ENCODE measurements around the gene TK2. TPM values are rescaled to one million over a fixed set of nuclear protein-coding genes. Genes with fewer than 3 reads are reported as not detected.

Gene TK2
- total RNA-seq, 1 donor from 2014 or later, result 4.5 TPM

GRCh38 chr16:66587881-66588600 is 38.1 kb upstream of the TK2 start:
- Mint-ChIP-seq H3K36me3 (ENCODE audit: unreplicated experiment) (no peaks in the 10 kb centered on the region), H3K27me3 (ENCODE audit: unreplicated experiment) (peaks cover 3% of the 10 kb centered on the region), H3K4me3 (ENCODE audit: unreplicated experiment) (no peak overlapping the region), H3K27ac (ENCODE audit: unreplicated experiment) (no peak overlapping the region), H3K4me1 (ENCODE audit: low read depth, unreplicated experiment) (no peaks in the 10 kb centered on the region), H3K9me3 (ENCODE audit: unreplicated experiment) (no peaks in the 10 kb centered on the region)
- DNase-seq, result no peak
- TF ChIP-seq, protein P1, sequence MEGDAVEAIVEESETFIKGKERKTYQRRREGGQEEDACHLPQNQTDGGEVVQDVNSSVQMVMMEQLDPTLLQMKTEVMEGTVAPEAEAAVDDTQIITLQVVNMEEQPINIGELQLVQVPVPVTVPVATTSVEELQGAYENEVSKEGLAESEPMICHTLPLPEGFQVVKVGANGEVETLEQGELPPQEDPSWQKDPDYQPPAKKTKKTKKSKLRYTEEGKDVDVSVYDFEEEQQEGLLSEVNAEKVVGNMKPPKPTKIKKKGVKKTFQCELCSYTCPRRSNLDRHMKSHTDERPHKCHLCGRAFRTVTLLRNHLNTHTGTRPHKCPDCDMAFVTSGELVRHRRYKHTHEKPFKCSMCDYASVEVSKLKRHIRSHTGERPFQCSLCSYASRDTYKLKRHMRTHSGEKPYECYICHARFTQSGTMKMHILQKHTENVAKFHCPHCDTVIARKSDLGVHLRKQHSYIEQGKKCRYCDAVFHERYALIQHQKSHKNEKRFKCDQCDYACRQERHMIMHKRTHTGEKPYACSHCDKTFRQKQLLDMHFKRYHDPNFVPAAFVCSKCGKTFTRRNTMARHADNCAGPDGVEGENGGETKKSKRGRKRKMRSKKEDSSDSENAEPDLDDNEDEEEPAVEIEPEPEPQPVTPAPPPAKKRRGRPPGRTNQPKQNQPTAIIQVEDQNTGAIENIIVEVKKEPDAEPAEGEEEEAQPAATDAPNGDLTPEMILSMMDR (IDR thresholded peaks at IDR 0.05; ENCODE audit: partially characterized antibody, unreplicated experiment), result no peak

- Mint-ChIP-seq H3K4me3 (ENCODE audit: unreplicated experiment) (no peak overlapping the region), H3K36me3 (ENCODE audit: unreplicated experiment) (peaks cover 7% of the 10 kb centered on the region), H3K9me3 (ENCODE audit: unreplicated experiment) (peaks cover 2% of the 10 kb centered on the region), H3K27ac (ENCODE audit: unreplicated experiment) (no peak overlapping the region), H3K27me3 (ENCODE audit: unreplicated experiment) (peaks cover 3% of the 10 kb centered on the region), H3K4me1 (ENCODE audit: low read depth, unreplicated experiment) (no peaks in the 10 kb centered on the region)
- TF ChIP-seq, protein P1 (IDR thresholded peaks at IDR 0.05; ENCODE audit: partially characterized antibody, unreplicated experiment), result no peak
- no peak for DNase-seq
These were observed 35.7 kb upstream of the TK2 start for GRCh38 chr16:66585481-66586239.

GRCh38 chr16:66581246-66581952 is 31.5 kb upstream of the TK2 start:
- H3K36me3 Mint-ChIP-seq (ENCODE audit: unreplicated experiment), result peaks cover 7% of the 10 kb centered on the region
- no peak overlapping the region for H3K27ac Mint-ChIP-seq (ENCODE audit: unreplicated experiment)

DNA sequence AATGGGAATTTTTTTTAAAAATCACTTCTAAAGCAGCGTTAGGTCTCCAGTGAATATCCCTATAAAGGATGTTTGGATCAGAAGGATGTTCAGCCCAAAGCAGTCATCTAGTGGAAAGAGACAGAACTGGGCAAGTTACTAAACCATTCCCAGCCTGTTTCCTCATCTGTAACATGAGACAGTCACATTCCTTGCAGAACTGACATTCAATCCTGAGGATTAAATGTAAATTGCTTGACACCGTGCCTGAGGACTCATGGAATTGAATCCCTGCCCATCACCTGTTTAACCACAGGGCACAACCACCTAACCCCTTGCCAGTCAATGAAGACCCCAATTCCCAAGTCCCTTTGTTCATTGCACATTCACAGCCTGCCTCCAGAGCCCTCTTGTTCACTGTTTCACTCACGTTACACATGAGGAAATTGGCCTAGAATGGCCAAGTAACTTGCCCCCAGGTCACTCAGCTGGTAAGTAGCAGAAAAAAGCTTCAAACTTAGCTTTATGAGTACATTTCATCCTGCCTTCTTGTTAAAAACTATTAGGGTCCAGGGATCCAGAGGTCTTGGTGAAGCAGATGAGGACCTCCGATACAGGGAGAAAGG is 30.8 kb upstream of the TK2 start:
- peaks cover 12% of the 10 kb centered on the region for H3K27me3 Mint-ChIP-seq (ENCODE audit: unreplicated experiment)
- no peak for DNase-seq
- H3K4me1 Mint-ChIP-seq (ENCODE audit: low read depth, unreplicated experiment), result no peaks in the 10 kb centered on the region
- H3K36me3 Mint-ChIP-seq (ENCODE audit: unreplicated experiment), result peaks cover 7% of the 10 kb centered on the region
- peaks cover 2% of the 10 kb centered on the region for H3K9me3 Mint-ChIP-seq (ENCODE audit: unreplicated experiment)
- TF ChIP-seq, protein P1 (IDR thresholded peaks at IDR 0.05; ENCODE audit: partially characterized antibody, unreplicated experiment), result no peak
- no peak overlapping the region for H3K4me3 Mint-ChIP-seq (ENCODE audit: unreplicated experiment)
- H3K27ac Mint-ChIP-seq (ENCODE audit: unreplicated experiment), result no peak overlapping the region

More at GRCh38 chr16:66581246-66581952, 31.5 kb upstream of the TK2 start:
- Mint-ChIP-seq H3K4me1 (ENCODE audit: low read depth, unreplicated experiment) (no peaks in the 10 kb centered on the region), H3K27me3 (ENCODE audit: unreplicated experiment) (peaks cover 15% of the 10 kb centered on the region), H3K4me3 (ENCODE audit: unreplicated experiment) (no peak overlapping the region), H3K9me3 (ENCODE audit: unreplicated experiment) (peaks cover 2% of the 10 kb centered on the region)
- TF ChIP-seq, protein P1 (IDR thresholded peaks at IDR 0.05; ENCODE audit: partially characterized antibody, unreplicated experiment), result no peak
- no peak for DNase-seq
